ENCODE results near the gene NFAT5. TPM values are rescaled to one million over a fixed set of nuclear protein-coding genes. Genes with fewer than 3 reads are reported as not detected.

The NFAT5 gene
- total RNA-seq, 1 experiment from 2014 or later, result 21.0 TPM

DNA sequence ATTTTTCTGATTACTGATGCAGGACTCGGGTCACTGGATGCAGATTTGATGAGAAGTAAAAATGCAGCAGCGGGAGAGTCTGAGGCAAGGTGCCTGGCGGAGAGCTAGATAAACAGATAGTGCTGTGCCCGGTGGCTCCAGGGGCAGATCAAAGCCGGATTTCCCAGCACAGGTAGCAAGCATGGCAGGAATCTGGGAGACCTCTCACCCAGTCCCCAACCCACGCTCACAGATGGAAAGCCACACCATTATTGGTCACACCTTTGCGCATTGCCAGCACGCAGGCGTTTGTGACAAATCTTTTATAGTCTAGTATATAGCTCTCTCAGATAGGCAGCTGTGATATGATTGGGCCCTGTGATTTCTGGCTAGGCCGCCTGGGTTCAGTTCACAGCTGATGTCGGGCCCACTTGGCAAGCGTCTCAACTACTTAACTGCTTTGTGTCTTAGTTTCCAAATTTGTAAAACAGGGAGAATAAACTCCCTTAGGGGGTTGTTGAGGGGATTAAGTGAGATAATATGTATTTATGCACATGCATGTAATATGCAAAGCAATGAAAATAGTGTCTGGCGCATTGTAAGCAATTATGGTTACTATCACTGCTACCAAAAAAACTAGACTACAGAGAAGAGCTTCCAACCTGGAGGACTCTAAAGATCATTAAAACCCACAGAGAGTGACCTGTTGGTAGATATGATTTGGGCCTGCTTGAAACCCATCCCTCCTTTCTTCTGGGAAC, 42.0 kb upstream of the NFAT5 start:
- Histone ChIP-seq H2BK12ac (ENCODE audit: insufficient read length, low read depth, low read length) (no peak overlapping the region), H2BK120ac (ENCODE audit: low read depth, low read length, poor library complexity, severe bottlenecking) (no peak overlapping the region), H3K14ac (ENCODE audit: insufficient read depth, low read length) (no peak overlapping the region), H3K4me2 (ENCODE audit: insufficient read depth, insufficient read length, low read length) (no peak overlapping the region), H3T11ph (ENCODE audit: low read length) (no peak overlapping the region), H2BK5ac (ENCODE audit: insufficient read length, low read length) (no peak overlapping the region), H2BK15ac (ENCODE audit: low read depth, low read length) (no peak overlapping the region), H3K56ac (ENCODE audit: insufficient read length, low read depth, low read length) (no peak overlapping the region), H2BK20ac (ENCODE audit: low read depth, low read length, poor library complexity, severe bottlenecking) (no peak overlapping the region), H3K79me2 (ENCODE audit: insufficient read depth, low read length) (no peaks in the 10 kb centered on the region), H3K18ac (ENCODE audit: insufficient read length, low read depth, low read length) (no peak overlapping the region), H4K20me1 (ENCODE audit: control insufficient read depth, insufficient read depth, insufficient read length) (no peaks in the 10 kb centered on the region), H3K4ac (ENCODE audit: low read depth, low read length) (no peak overlapping the region), H3K9ac (ENCODE audit: extremely low read depth, insufficient read length, low read length) (no peak overlapping the region), H3K23me2 (ENCODE audit: insufficient read length, low read depth, low read length, poor library complexity, severe bottlenecking) (no peaks in the 10 kb centered on the region), H4K8ac (replicated peaks; ENCODE audit: insufficient read length, low read depth, low read length) (no peak overlapping the region), H3K27me3 (ENCODE audit: insufficient read depth, low read length) (no peaks in the 10 kb centered on the region), H3K23ac (ENCODE audit: insufficient read length, low read depth, low read length) (no peak overlapping the region), H4K5ac (ENCODE audit: insufficient read length, low read depth, low read length) (no peak overlapping the region), H2AFZ (ENCODE audit: low read length) (no peak overlapping the region), H3K79me1 (ENCODE audit: insufficient read depth, low read depth, low read length, poor library complexity, severe bottlenecking) (no peaks in the 10 kb centered on the region), H3K4me1 (ENCODE audit: insufficient read depth, low read length) (no peaks in the 10 kb centered on the region), H3K27ac (ENCODE audit: insufficient read length, low read depth, low read length) (no peak overlapping the region), H3K9me3 (ENCODE audit: control insufficient read depth, low read depth, low read length) (no peaks in the 10 kb centered on the region), H2AK5ac (ENCODE audit: insufficient read length, low read length) (no peak overlapping the region), H4K91ac (ENCODE audit: insufficient read length, low read depth, low read length) (no peak overlapping the region)
- Mint-ChIP-seq H3K4me3 (no peak overlapping the region), H3K27ac (0 out of 7 replicates have a peak overlapping the region, but pooled peaks of 1 of the 3 experiments have one; percentile 39), H3K9me3 (no peaks in the 10 kb centered on the region; a peak in 1 of 5 replicates), H3K36me3 (ENCODE audit: insufficient read depth in 1 of 3, low read depth in 3 of 3) (no peaks in the 10 kb centered on the region), H3K4me1 (peaks cover 9 to 24% of the 10 kb centered on the region in 2 experiments), H3K27me3 (ENCODE audit: low read depth) (peaks cover 3% of the 10 kb centered on the region; the same call in 1 of the 2 replicates)
- TF ChIP-seq CTCF (conservative IDR thresholded peaks at IDR 0.05), result no peak
- DNase-seq, result no peak
- WGBS (ENCODE audit: extremely low coverage, insufficient read length, low lambda C conversion rate), result no CpG with 5 or more reads among the region's 13 CpGs

Measured in H9 (cell line).